Osteoblast (primary cell): Measurements from ENCODE around the gene CHERP. TPM values are rescaled to one million over a fixed set of nuclear protein-coding genes. Genes with fewer than 3 reads are reported as not detected.

Experiments
- DNase-seq: peaks from one replicate; pipeline ENCODE4 v3.0.0; 2011; ENCODE audit warnings: low spot score, mixed read lengths; ENCODE audit not compliant: insufficient read length; ENCODE audit errors: missing footprints
- H2AFZ ChIP-seq: 2 replicates; pipeline ENCODE4 v1.6.0; 2011; ENCODE audit warnings: mild to moderate bottlenecking, low read length
- H3K27ac ChIP-seq: 2 replicates; pipeline ENCODE4 v1.5.1; 2011; ENCODE audit warnings: mild to moderate bottlenecking, low read depth, low read length, moderate library complexity
- H3K27me3 ChIP-seq: 2 replicates; pipeline ENCODE4 v1.6.0; 2012; ENCODE audit warnings: mild to moderate bottlenecking, control low read depth, inconsistent platforms, low read length, moderate library complexity; ENCODE audit not compliant: insufficient read depth
- H3K36me3 ChIP-seq: 2 replicates; pipeline ENCODE4 v1.5.1; 2011; ENCODE audit warnings: mild to moderate bottlenecking, low read length, control low read depth, moderate library complexity; ENCODE audit not compliant: insufficient read depth
- H3K4me1 ChIP-seq: 2 replicates; pipeline ENCODE4 v1.5.1; 2011; ENCODE audit warnings: mild to moderate bottlenecking, low read length, control low read depth, moderate library complexity; ENCODE audit not compliant: insufficient read depth
- H3K4me2 ChIP-seq: 2 replicates; pipeline ENCODE4 v1.6.0; 2011; ENCODE audit warnings: mild to moderate bottlenecking, low read length; ENCODE audit not compliant: insufficient read depth
- H3K4me3 ChIP-seq: fragments of 200-600 bp; sonication (generic); 3 replicates; pipeline ENCODE4 v1.5.1; 2012; ENCODE audit warnings: mild to moderate bottlenecking, low read length, inconsistent platforms; ENCODE audit not compliant: insufficient read depth
- H3K79me2 ChIP-seq: 2 replicates; pipeline ENCODE4 v1.6.0; 2012; ENCODE audit warnings: mild to moderate bottlenecking, low read length, control low read depth, inconsistent platforms; ENCODE audit not compliant: insufficient read depth
- H3K9me3 ChIP-seq: 2 replicates; pipeline ENCODE4 v1.5.1; 2011; ENCODE audit warnings: low read depth, low read length, control low read depth
- H4K20me1 ChIP-seq: 2 replicates; pipeline ENCODE4 v1.6.0; 2012; ENCODE audit warnings: mild to moderate bottlenecking, low read length, control low read depth; ENCODE audit not compliant: insufficient read depth
- CTCF ChIP-seq: IDR thresholded peaks from 2 replicates; pipeline ENCODE4 v1.5.1; 2011; ENCODE audit warnings: mild to moderate bottlenecking, low read depth, low read length, moderate library complexity; ENCODE audit errors: extremely low read depth
- total RNA-seq: library from RNA; depleted of rRNA; stranded (reverse); fragments of >200 nt; gene quantifications from 2 replicates; pipeline ENCODE4 v1.2.3, GENCODE V29; 2012

CHERP gene
- total RNA-seq, 1 donor, result 5.8 TPM

GRCh38 chr19:16569609-16570320 lies 27.5 kb upstream of the CHERP start:
- Histone ChIP-seq H4K20me1 (peaks cover 39% of the 10 kb centered on the region), H3K36me3 (peaks cover 35% of the 10 kb centered on the region), H3K27me3 (no peaks in the 10 kb centered on the region), H3K4me3 (no peak overlapping the region), H3K27ac (peak overlapping the region; percentile 82), H3K4me2 (no peak overlapping the region), H3K9me3 (no peaks in the 10 kb centered on the region), H3K4me1 (peaks cover 26% of the 10 kb centered on the region), H3K79me2 (peaks cover 79% of the 10 kb centered on the region), H2AFZ (no peak overlapping the region)
- no peak for DNase-seq
- no peak for TF ChIP-seq CTCF

GRCh38 chr19:16566702-16567101 lies 24.5 kb upstream of the CHERP start:
- DNase-seq, result no peak
- peaks cover 20% of the 10 kb centered on the region for H4K20me1 ChIP-seq
- H3K4me2 ChIP-seq, result no peak overlapping the region
- H3K36me3 ChIP-seq, result peaks cover 62% of the 10 kb centered on the region
- TF ChIP-seq CTCF, result no peak
- no peak overlapping the region for H2AFZ ChIP-seq
- H3K4me3 ChIP-seq, result no peak overlapping the region
- no peaks in the 10 kb centered on the region for H3K9me3 ChIP-seq
- peaks cover 17% of the 10 kb centered on the region for H3K4me1 ChIP-seq
- no peak overlapping the region for H3K27ac ChIP-seq
- peaks cover 54% of the 10 kb centered on the region for H3K79me2 ChIP-seq
- H3K27me3 ChIP-seq, result no peaks in the 10 kb centered on the region

DNA sequence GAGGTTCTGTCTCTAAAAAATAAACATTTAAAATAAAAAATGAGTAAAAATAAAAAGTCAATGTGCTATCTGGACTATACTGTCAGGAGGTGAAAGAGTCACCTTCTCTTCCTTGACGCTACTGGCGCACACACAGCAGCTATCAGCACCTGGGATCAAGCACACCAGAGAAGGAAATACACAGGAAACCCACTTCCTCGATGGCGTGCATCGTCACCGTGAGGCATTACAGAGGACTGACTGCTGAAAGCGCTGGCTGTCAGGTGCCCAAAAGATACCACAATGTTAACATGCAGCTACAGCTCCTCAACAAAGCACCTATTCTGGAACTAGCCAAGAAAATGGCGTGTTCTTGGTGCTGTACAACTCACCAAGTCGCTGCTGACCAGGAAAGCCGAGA lies 23.9 kb upstream of the CHERP start:
- no peak overlapping the region for H3K27ac ChIP-seq
- H4K20me1 ChIP-seq, result peaks cover 18% of the 10 kb centered on the region
- no peaks in the 10 kb centered on the region for H3K27me3 ChIP-seq
- H3K9me3 ChIP-seq, result no peaks in the 10 kb centered on the region
- no peak overlapping the region for H3K4me2 ChIP-seq
- H2AFZ ChIP-seq, result no peak overlapping the region
- H3K4me3 ChIP-seq, result no peak overlapping the region
- no peak for DNase-seq
- no peak for TF ChIP-seq CTCF
- H3K36me3 ChIP-seq, result peaks cover 67% of the 10 kb centered on the region
- H3K79me2 ChIP-seq, result peaks cover 49% of the 10 kb centered on the region
- H3K4me1 ChIP-seq, result peaks cover 12% of the 10 kb centered on the region

DNA sequence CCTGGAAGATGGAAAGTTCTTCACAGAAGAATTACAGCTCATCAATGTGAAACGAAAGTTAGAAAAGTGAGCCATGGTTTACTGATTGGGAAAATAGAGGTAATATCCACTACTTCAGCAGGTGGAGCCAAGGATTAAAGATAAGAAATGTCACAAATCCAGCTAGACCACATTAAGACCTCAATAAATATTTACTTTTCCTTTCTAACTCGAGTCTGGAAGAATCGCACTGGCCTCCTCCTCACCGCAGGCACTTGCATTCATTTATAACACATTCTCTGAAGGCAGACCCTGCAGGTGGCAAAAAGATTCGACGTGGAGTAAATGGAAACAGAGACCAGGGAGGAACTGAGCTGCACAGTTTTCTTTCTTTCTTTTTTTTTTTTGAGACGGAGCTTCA lies 22.6 kb upstream of the CHERP start:
- TF ChIP-seq CTCF, result no peak
- no peak for DNase-seq
- peaks cover 74% of the 10 kb centered on the region for H3K36me3 ChIP-seq
- peaks cover 12% of the 10 kb centered on the region for H4K20me1 ChIP-seq
- H2AFZ ChIP-seq, result no peak overlapping the region
- H3K4me2 ChIP-seq, result no peak overlapping the region
- peaks cover 36% of the 10 kb centered on the region for H3K79me2 ChIP-seq
- no peak overlapping the region for H3K4me3 ChIP-seq
- no peaks in the 10 kb centered on the region for H3K27me3 ChIP-seq
- H3K4me1 ChIP-seq, result peaks cover 9% of the 10 kb centered on the region
- H3K27ac ChIP-seq, result no peak overlapping the region
- H3K9me3 ChIP-seq, result no peaks in the 10 kb centered on the region
